Karpas-422 (cell line): ENCODE data around the gene SRM. TPM values are rescaled to one million over a fixed set of nuclear protein-coding genes. Genes with fewer than 3 reads are reported as not detected.

Experiments used
- DNase-seq: peaks from one replicate; pipeline ENCODE4 v3.0.0-alpha.2; 2015
- H2AFZ ChIP-seq: fragments of 200-600 bp; sonication (generic); 2 replicates; pipeline ENCODE4 v1.6.1; 2014; ENCODE audit warnings: antibody characterized with exemption, low read length, mixed read lengths
- H3K27ac ChIP-seq: fragments of 200-600 bp; sonication (generic); 2 replicates; pipeline ENCODE4 v1.5.1; 2014; ENCODE audit warnings: mild to moderate bottlenecking, low read length, moderate library complexity
- H3K27me3 ChIP-seq: fragments of 200-600 bp; sonication (generic); 2 replicates; pipeline ENCODE4 v1.6.1; 2014; ENCODE audit warnings: low read length, mixed read lengths
- H3K36me3 ChIP-seq: fragments of 200-600 bp; sonication (generic); 2 replicates; pipeline ENCODE4 v1.6.1; 2014; ENCODE audit warnings: low read length, mixed read lengths; ENCODE audit not compliant: insufficient read depth
- H3K4me1 ChIP-seq: fragments of 200-600 bp; sonication (generic); 2 replicates; pipeline ENCODE4 v1.6.1; 2014; ENCODE audit warnings: mild to moderate bottlenecking, low read length, mixed read lengths
- H3K4me2 ChIP-seq: fragments of 200-600 bp; sonication (generic); 2 replicates; pipeline ENCODE4 v1.6.1; 2014; ENCODE audit warnings: low read length, low read depth, mild to moderate bottlenecking; ENCODE audit not compliant: poor library complexity, severe bottlenecking
- H3K4me3 ChIP-seq: fragments of 200-600 bp; sonication (generic); 2 replicates; pipeline ENCODE4 v1.5.1; 2014; ENCODE audit warnings: mild to moderate bottlenecking, antibody characterized with exemption, low read length, mixed read lengths
- H3K79me2 ChIP-seq: fragments of 200-600 bp; sonication (generic); 2 replicates; pipeline ENCODE4 v1.6.1; 2014; ENCODE audit warnings: mild to moderate bottlenecking, low read length, mixed read lengths
- H3K9ac ChIP-seq: fragments of 200-600 bp; sonication (generic); 2 replicates; pipeline ENCODE4 v1.6.0; 2014; ENCODE audit warnings: low read length
- H3K9me2 ChIP-seq: fragments of 200-600 bp; sonication (generic), shearing (Covaris generic); replicated peaks from 2 replicates; pipeline ENCODE4 v1.6.0; 2014; ENCODE audit warnings: mild to moderate bottlenecking, low read length, moderate library complexity; ENCODE audit not compliant: insufficient read depth
- H3K9me3 ChIP-seq: fragments of 300-700, 200-600 bp; sonication (generic); 2 replicates; pipeline ENCODE4 v1.6.1; 2014; ENCODE audit warnings: low read length, mixed read lengths
- H4K20me1 ChIP-seq: fragments of 200-600 bp; sonication (generic); 2 replicates; pipeline ENCODE4 v1.6.1; 2014; ENCODE audit warnings: mild to moderate bottlenecking, antibody characterized with exemption, low read length, low read depth; ENCODE audit not compliant: insufficient read depth
- total RNA-seq: library from RNA; depleted of rRNA; stranded (reverse); fragments of >200 nt; shearing (Covaris generic); gene quantifications from 2 replicates; pipeline ENCODE4 v1.2.3, GENCODE V29; 2014; ENCODE audit warnings: low replicate concordance

SRM gene
- total RNA-seq, 1 experiment from 2014 or later: 50.3 TPM

GRCh38 chr1:11046625-11047365, 13.0 kb downstream of the SRM start, which contains the start of gene MASP2:
MASP2 (minus strand) TSS chr1:11047239; CDS start chr1:11047207, 32 bp downstream.
- no peaks in the 10 kb centered on the region for H3K9me2 ChIP-seq

GRCh38 chr1:11046270-11046566, 13.6 kb downstream of the SRM start:
- Histone ChIP-seq H3K9me2 (no peaks in the 10 kb centered on the region), H2AFZ (no peak overlapping the region), H3K9me3 (no peaks in the 10 kb centered on the region), H3K4me3 (no peak overlapping the region), H3K4me2 (no peak overlapping the region), H3K36me3 (no peaks in the 10 kb centered on the region), H3K4me1 (no peaks in the 10 kb centered on the region), H3K9ac (no peak overlapping the region), H3K27me3 (no peaks in the 10 kb centered on the region), H3K27ac (no peak overlapping the region), H3K79me2 (no peaks in the 10 kb centered on the region), H4K20me1 (no peaks in the 10 kb centered on the region)
- DNase-seq: no peak

More at GRCh38 chr1:11046625-11047365, 13.0 kb downstream of the SRM start, which contains the start of gene MASP2:
- H2AFZ ChIP-seq: no peak within 1 kb of the TSS
- no peak within 1 kb of the TSS for H3K9ac ChIP-seq
- H3K27me3 ChIP-seq: no peaks in the 10 kb centered on the region
- no peaks in the 10 kb centered on the region for H4K20me1 ChIP-seq
- H3K4me3 ChIP-seq: no peak within 1 kb of the TSS
- no peaks in the 10 kb centered on the region for H3K79me2 ChIP-seq
- H3K4me2 ChIP-seq: no peak within 1 kb of the TSS
- no peak for DNase-seq
- H3K27ac ChIP-seq: no peak within 1 kb of the TSS
- no peaks in the 10 kb centered on the region; the same call in 1 of the 2 replicates for H3K4me1 ChIP-seq
- H3K9me3 ChIP-seq: no peaks in the 10 kb centered on the region
- no peaks in the 10 kb centered on the region for H3K36me3 ChIP-seq

GRCh38 chr1:11045428-11046269, 14.2 kb downstream of the SRM start:
- H3K27ac ChIP-seq: no peak overlapping the region
- H3K9ac ChIP-seq: no peak overlapping the region
- no peak overlapping the region for H3K4me2 ChIP-seq
- H3K4me3 ChIP-seq: no peak overlapping the region
- H3K36me3 ChIP-seq: no peaks in the 10 kb centered on the region
- H3K27me3 ChIP-seq: no peaks in the 10 kb centered on the region
- peak; percentile 44 for DNase-seq
- no peaks in the 10 kb centered on the region for H4K20me1 ChIP-seq
- H2AFZ ChIP-seq: no peak overlapping the region
- H3K4me1 ChIP-seq: no peaks in the 10 kb centered on the region
- H3K9me3 ChIP-seq: no peaks in the 10 kb centered on the region
- H3K9me2 ChIP-seq: no peaks in the 10 kb centered on the region
- no peaks in the 10 kb centered on the region for H3K79me2 ChIP-seq

- no peaks in the 10 kb centered on the region for H4K20me1 ChIP-seq
- no peaks in the 10 kb centered on the region for H3K9me2 ChIP-seq
- no peak for DNase-seq
- H3K79me2 ChIP-seq: no peaks in the 10 kb centered on the region
- no peak overlapping the region for H3K4me3 ChIP-seq
- no peaks in the 10 kb centered on the region for H3K4me1 ChIP-seq
- no peaks in the 10 kb centered on the region for H3K9me3 ChIP-seq
- H3K9ac ChIP-seq: no peak overlapping the region
- no peak overlapping the region for H3K27ac ChIP-seq
- H2AFZ ChIP-seq: no peak overlapping the region
- no peaks in the 10 kb centered on the region for H3K36me3 ChIP-seq
- no peak overlapping the region for H3K4me2 ChIP-seq
- no peaks in the 10 kb centered on the region for H3K27me3 ChIP-seq
Observed at GRCh38 chr1:11044849-11045427, 14.9 kb downstream of the SRM start.

- H4K20me1 ChIP-seq: no peaks in the 10 kb centered on the region
- no peak overlapping the region for H3K27ac ChIP-seq
- no peak overlapping the region for H2AFZ ChIP-seq
- no peak for DNase-seq
- H3K9me3 ChIP-seq: no peaks in the 10 kb centered on the region
- no peak overlapping the region for H3K9ac ChIP-seq
- H3K4me2 ChIP-seq: no peak overlapping the region
- no peaks in the 10 kb centered on the region for H3K4me1 ChIP-seq
- no peaks in the 10 kb centered on the region for H3K27me3 ChIP-seq
- no peaks in the 10 kb centered on the region for H3K79me2 ChIP-seq
- no peaks in the 10 kb centered on the region for H3K9me2 ChIP-seq
- H3K36me3 ChIP-seq: no peaks in the 10 kb centered on the region
- no peak overlapping the region for H3K4me3 ChIP-seq
Observed at GRCh38 chr1:11044086-11044848, 15.6 kb downstream of the SRM start.

DNA sequence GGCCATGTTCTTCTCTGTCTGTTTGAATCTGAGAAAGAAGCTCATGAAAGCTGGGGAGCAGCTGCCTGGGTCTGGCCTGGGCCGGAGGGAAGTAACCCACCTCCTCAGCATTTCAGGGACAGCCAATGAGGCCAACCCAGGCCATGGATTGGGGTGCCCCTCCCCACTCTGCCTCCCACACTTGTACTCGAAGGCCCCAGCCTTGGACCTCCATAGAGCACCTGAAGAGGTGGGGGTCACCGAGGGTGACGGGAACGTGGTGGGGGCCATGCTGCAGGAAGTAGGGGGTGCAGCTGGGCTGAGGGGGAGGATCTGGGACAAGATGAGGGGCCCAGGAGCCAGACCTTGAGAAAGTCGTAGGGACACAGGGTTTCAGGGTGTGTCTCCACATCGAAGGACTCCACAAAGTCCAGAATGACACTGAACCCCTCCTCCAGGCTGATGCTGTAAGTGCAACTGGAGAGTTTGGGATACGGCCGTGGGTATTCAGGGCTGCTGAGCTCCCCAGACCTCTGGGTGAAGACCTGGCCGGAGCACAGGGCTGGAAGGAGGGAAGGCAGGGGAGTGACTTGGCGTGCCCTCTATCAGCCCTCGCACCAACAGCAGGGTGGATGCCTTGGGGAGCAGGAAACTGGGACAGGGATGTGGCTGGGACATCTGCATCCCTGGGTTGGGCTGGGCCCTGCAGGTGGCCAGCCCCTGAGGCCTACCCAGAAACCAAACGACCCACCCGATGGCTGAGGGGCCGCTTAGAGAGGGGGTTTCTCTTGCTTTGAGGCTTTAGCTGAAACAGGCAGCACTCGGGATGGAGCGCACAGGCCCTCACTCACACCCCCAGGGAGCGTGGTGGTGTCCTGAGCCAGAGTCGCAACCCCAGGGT, 16.6 kb downstream of the SRM start:
- no peaks in the 10 kb centered on the region for H3K36me3 ChIP-seq
- H3K4me2 ChIP-seq: no peak overlapping the region
- DNase-seq: no peak
- H2AFZ ChIP-seq: no peak overlapping the region
- no peaks in the 10 kb centered on the region for H3K9me2 ChIP-seq
- no peaks in the 10 kb centered on the region for H3K9me3 ChIP-seq
- no peak overlapping the region for H3K4me3 ChIP-seq
- H3K27ac ChIP-seq: no peak overlapping the region
- no peaks in the 10 kb centered on the region for H3K79me2 ChIP-seq
- no peaks in the 10 kb centered on the region for H4K20me1 ChIP-seq
- H3K27me3 ChIP-seq: no peaks in the 10 kb centered on the region
- no peak overlapping the region for H3K9ac ChIP-seq
- H3K4me1 ChIP-seq: no peaks in the 10 kb centered on the region

GRCh38 chr1:11042065-11042464, 17.8 kb downstream of the SRM start:
- H3K4me3 ChIP-seq: no peak overlapping the region
- H4K20me1 ChIP-seq: no peaks in the 10 kb centered on the region
- H3K4me2 ChIP-seq: no peak overlapping the region
- H3K27me3 ChIP-seq: no peaks in the 10 kb centered on the region
- H3K36me3 ChIP-seq: no peaks in the 10 kb centered on the region
- no peak overlapping the region for H2AFZ ChIP-seq
- H3K9me2 ChIP-seq: no peaks in the 10 kb centered on the region
- H3K9me3 ChIP-seq: no peaks in the 10 kb centered on the region
- no peak for DNase-seq
- no peak overlapping the region for H3K9ac ChIP-seq
- no peaks in the 10 kb centered on the region for H3K79me2 ChIP-seq
- H3K27ac ChIP-seq: no peak overlapping the region
- no peaks in the 10 kb centered on the region for H3K4me1 ChIP-seq
